ENCODE measurements around the gene TDRD10. TPM values are rescaled to one million over a fixed set of nuclear protein-coding genes. Genes with fewer than 3 reads are reported as not detected.
A peak's percentile ranks its signal among the peaks of the same experiment; 100 is the strongest.

TDRD10 gene
- total and polyA plus RNA-seq, 4 donors: 1.9 to 12.6 (median 7.3) TPM

DNA sequence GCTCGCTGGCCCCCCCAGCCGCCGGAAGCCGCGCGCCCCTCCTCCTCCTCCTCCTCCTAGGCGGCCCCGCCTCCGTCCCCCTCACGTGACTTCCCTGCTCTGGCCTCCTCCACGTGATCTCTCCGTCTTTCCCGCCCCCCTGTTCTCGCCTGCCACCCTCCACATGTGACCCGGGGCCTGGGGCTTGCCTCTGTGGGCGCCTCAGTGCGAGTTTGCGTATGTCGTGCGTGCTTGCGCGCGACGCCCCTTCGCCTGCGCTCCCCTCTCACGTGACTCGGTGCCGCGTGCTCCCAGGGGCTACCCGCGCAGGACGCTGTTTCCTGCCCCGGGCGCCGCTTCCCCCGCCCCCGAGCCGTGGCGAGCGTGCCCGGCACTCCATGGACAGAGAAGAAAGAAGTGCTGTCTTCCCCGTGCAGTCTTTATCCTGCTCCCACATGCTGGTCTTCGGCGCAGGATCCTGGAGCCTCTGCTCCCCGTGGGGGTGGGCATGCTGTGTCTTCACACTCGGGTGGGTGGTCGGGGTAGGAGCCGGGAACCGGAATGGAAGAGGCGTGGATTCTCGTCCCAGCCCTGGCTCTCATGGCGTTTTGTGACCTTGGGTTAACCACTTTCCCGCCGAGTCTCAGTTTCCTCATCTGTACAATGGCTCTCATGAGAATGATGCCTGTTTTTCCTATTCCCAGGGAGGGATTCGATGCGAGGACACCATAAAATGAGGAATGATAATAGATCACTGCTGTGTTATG, 56.9 kb downstream of the TDRD10 start:
- Histone ChIP-seq H3K27ac (ENCODE audit: low read depth in 1 of 2, low read length in 1 of 2) (peak overlapping the region; percentile 83 to 90), H3K4me1 (ENCODE audit: control insufficient read depth in 5 of 5, insufficient read depth in 5 of 5, low read length in 5 of 5) (peaks cover 10 to 24% (median 17%) of the 10 kb centered on the region in 5 donors), H3K27me3 (ENCODE audit: control insufficient read depth in 3 of 3, insufficient read depth in 3 of 3, low read length in 2 of 3) (no peaks in the 10 kb centered on the region), H3K4me3 (peak overlapping the region; percentile 43), H3K9me3 (ENCODE audit: control insufficient read depth in 4 of 4, insufficient read depth in 3 of 4, low read length in 3 of 4) (no peaks in the 10 kb centered on the region), H3K9ac (ENCODE audit: insufficient read depth in 1 of 2, low read length in 2 of 2) (peak overlapping the region in 1 of 2 donors; percentile 71), H3K36me3 (ENCODE audit: control insufficient read depth in 4 of 4, insufficient read depth in 4 of 4, low read length in 4 of 4) (peaks cover 11 to 20% (median 18%) of the 10 kb centered on the region in 4 donors)
- TF ChIP-seq, protein P1, sequence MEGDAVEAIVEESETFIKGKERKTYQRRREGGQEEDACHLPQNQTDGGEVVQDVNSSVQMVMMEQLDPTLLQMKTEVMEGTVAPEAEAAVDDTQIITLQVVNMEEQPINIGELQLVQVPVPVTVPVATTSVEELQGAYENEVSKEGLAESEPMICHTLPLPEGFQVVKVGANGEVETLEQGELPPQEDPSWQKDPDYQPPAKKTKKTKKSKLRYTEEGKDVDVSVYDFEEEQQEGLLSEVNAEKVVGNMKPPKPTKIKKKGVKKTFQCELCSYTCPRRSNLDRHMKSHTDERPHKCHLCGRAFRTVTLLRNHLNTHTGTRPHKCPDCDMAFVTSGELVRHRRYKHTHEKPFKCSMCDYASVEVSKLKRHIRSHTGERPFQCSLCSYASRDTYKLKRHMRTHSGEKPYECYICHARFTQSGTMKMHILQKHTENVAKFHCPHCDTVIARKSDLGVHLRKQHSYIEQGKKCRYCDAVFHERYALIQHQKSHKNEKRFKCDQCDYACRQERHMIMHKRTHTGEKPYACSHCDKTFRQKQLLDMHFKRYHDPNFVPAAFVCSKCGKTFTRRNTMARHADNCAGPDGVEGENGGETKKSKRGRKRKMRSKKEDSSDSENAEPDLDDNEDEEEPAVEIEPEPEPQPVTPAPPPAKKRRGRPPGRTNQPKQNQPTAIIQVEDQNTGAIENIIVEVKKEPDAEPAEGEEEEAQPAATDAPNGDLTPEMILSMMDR (IDR thresholded peaks at IDR 0.05; ENCODE audit: control extremely low read depth, extremely low read depth): no peak
- ATAC-seq (ENCODE audit: insufficient read depth, low FRiP score) (peak; percentile 93), DNase-seq (peak; percentile 99)
- 1% methylated on average over 44 to 57 of the region's 57 CpGs for WGBS, 2 donors

GRCh38 chr1:154559466-154560044, 57.5 kb downstream of the TDRD10 start:
- H3K4me3 ChIP-seq: peak overlapping the region; percentile 43
- no peaks in the 10 kb centered on the region for H3K27me3 ChIP-seq (ENCODE audit: control insufficient read depth in 3 of 3, insufficient read depth in 3 of 3, low read length in 2 of 3)
- peaks cover 10 to 24% (median 17%) of the 10 kb centered on the region in 5 donors for H3K4me1 ChIP-seq (ENCODE audit: control insufficient read depth in 5 of 5, insufficient read depth in 5 of 5, low read length in 5 of 5)
- H3K36me3 ChIP-seq (ENCODE audit: control insufficient read depth in 4 of 4, insufficient read depth in 4 of 4, low read length in 4 of 4): peaks cover 10 to 17% (median 12%) of the 10 kb centered on the region in 4 donors
- ATAC-seq (ENCODE audit: insufficient read depth, low FRiP score) (peak; percentile 67), DNase-seq (peak; percentile 92 to 95 (median 94))
- 11% methylated on average over 13 of the region's 13 CpGs for WGBS, 2 donors
- TF ChIP-seq, protein P1 (IDR thresholded peaks at IDR 0.05; ENCODE audit: control extremely low read depth, extremely low read depth): peak; percentile 97
- peak overlapping the region; percentile 83 to 90 for H3K27ac ChIP-seq (ENCODE audit: low read depth in 1 of 2, low read length in 1 of 2)
- H3K9ac ChIP-seq (ENCODE audit: insufficient read depth in 1 of 2, low read length in 2 of 2): peak overlapping the region in 1 of 2 donors; percentile 71
- no peaks in the 10 kb centered on the region for H3K9me3 ChIP-seq (ENCODE audit: control insufficient read depth in 4 of 4, insufficient read depth in 3 of 4, low read length in 3 of 4)

GRCh38 chr1:154565876-154566275, 63.9 kb downstream of the TDRD10 start:
- no peak overlapping the region for H3K4me3 ChIP-seq
- no peak overlapping the region for H3K9ac ChIP-seq (ENCODE audit: insufficient read depth in 1 of 2, low read length in 2 of 2)
- no peaks in the 10 kb centered on the region for H3K36me3 ChIP-seq (ENCODE audit: control insufficient read depth in 4 of 4, insufficient read depth in 4 of 4, low read length in 4 of 4)
- no peaks in the 10 kb centered on the region for H3K9me3 ChIP-seq (ENCODE audit: control insufficient read depth in 4 of 4, insufficient read depth in 3 of 4, low read length in 3 of 4)
- 81 to 88% methylated on average over 6 of the region's 6 CpGs for WGBS, 2 donors
- no peak overlapping the region for H3K27ac ChIP-seq (ENCODE audit: low read depth in 1 of 2, low read length in 1 of 2)
- TF ChIP-seq, protein P1 (IDR thresholded peaks at IDR 0.05; ENCODE audit: control extremely low read depth, extremely low read depth): no peak
- ATAC-seq (ENCODE audit: insufficient read depth, low FRiP score): no peak
- H3K4me1 ChIP-seq (ENCODE audit: control insufficient read depth in 5 of 5, insufficient read depth in 5 of 5, low read length in 5 of 5): peaks cover 0 to 11% (median 3%) of the 10 kb centered on the region in 5 donors
- DNase-seq: no peak
- H3K27me3 ChIP-seq (ENCODE audit: control insufficient read depth in 3 of 3, insufficient read depth in 3 of 3, low read length in 2 of 3): peaks cover 0 to 21% (median 3%) of the 10 kb centered on the region in 3 donors

All from lung (tissue), 12 donors.